Measurements from ENCODE around the gene MFSD8. TPM values are rescaled to one million over a fixed set of nuclear protein-coding genes. Genes with fewer than 3 reads are reported as not detected.
"Not testable (repeated sequence)": the region's sequence is repeated elsewhere in the genome, so short reads cannot be mapped to it uniquely, and the experiment has no call there.

MFSD8 gene
- total RNA-seq, 1 experiment from 2014 or later = 27.9 TPM

- no peaks in the 10 kb centered on the region for H3K27me3 ChIP-seq (replicated peaks; ENCODE audit: control insufficient read depth, insufficient read depth, low read length)
- Mint-ChIP-seq H3K27ac (ENCODE audit: unreplicated experiment) (no peak overlapping the region), H3K36me3 (ENCODE audit: insufficient read depth, unreplicated experiment) (peaks cover 4% of the 10 kb centered on the region), H3K4me1 (ENCODE audit: low read depth, unreplicated experiment) (no peaks in the 10 kb centered on the region), H3K4me3 (ENCODE audit: unreplicated experiment) (no peak overlapping the region), H3K27me3 (ENCODE audit: insufficient read depth, unreplicated experiment) (no peaks in the 10 kb centered on the region), H3K9me3 (ENCODE audit: unreplicated experiment) (no peaks in the 10 kb centered on the region)
- no peak overlapping the region for H3K4me3 ChIP-seq (ENCODE audit: low read depth, low read length)
- H3K4me1 ChIP-seq = no peaks in the 10 kb centered on the region
- BruUV-seq (replicated peaks) = no TSS peak
- H3K36me3 ChIP-seq (ENCODE audit: control insufficient read depth, insufficient read depth, low read length) = no peaks in the 10 kb centered on the region
- CTCF ChIA-PET = no interaction called here
- no peak for TF ChIP-seq CTCF (IDR thresholded peaks at IDR 0.05; ENCODE audit: insufficient read depth in 1 of 2, low read depth in 1 of 2, low read length in 1 of 2, severe bottlenecking in 1 of 2, unreplicated experiment in 1 of 2)
- intact Hi-C loops (cut with micrococcal nuclease; ENCODE audit: unreplicated experiment) = no loop called here
- no peak for DNase-seq
- POLR2A ChIA-PET = no interaction called here
- no peaks in the 10 kb centered on the region for H3K9me3 ChIP-seq
Measured at GRCh38 chr4:127930175-127930574, 34.8 kb downstream of the MFSD8 start.

- POLR2A ChIA-PET; BruUV-seq (replicated peaks); H3K27me3 Mint-ChIP-seq (ENCODE audit: insufficient read depth, unreplicated experiment); H3K36me3 ChIP-seq (ENCODE audit: control insufficient read depth, insufficient read depth, low read length); H3K27me3 ChIP-seq (replicated peaks; ENCODE audit: control insufficient read depth, insufficient read depth, low read length); H3K4me1 ChIP-seq; H3K27ac Mint-ChIP-seq (ENCODE audit: unreplicated experiment); DNase-seq; H3K4me3 ChIP-seq (ENCODE audit: low read depth, low read length); intact Hi-C loops (cut with micrococcal nuclease; ENCODE audit: unreplicated experiment); H3K4me1 Mint-ChIP-seq (ENCODE audit: low read depth, unreplicated experiment); H3K9me3 Mint-ChIP-seq (ENCODE audit: unreplicated experiment); H3K9me3 ChIP-seq; CTCF ChIA-PET; H3K4me3 Mint-ChIP-seq (ENCODE audit: unreplicated experiment); H3K36me3 Mint-ChIP-seq (ENCODE audit: insufficient read depth, unreplicated experiment): not testable (repeated sequence)
Measured at GRCh38 chr4:127925720-127926119, 39.3 kb downstream of the MFSD8 start.

GRCh38 chr4:127922226-127922625, 42.7 kb downstream of the MFSD8 start:
- peaks cover 16% of the 10 kb centered on the region for H3K36me3 Mint-ChIP-seq (ENCODE audit: insufficient read depth, unreplicated experiment)
- Histone ChIP-seq H3K4me3 (ENCODE audit: low read depth, low read length) (no peak overlapping the region), H3K9me3 (no peaks in the 10 kb centered on the region), H3K36me3 (ENCODE audit: control insufficient read depth, insufficient read depth, low read length) (no peaks in the 10 kb centered on the region), H3K4me1 (no peaks in the 10 kb centered on the region), H3K27me3 (replicated peaks; ENCODE audit: control insufficient read depth, insufficient read depth, low read length) (no peaks in the 10 kb centered on the region)
- POLR2A ChIA-PET = no interaction called here
- H3K27me3 Mint-ChIP-seq (ENCODE audit: insufficient read depth, unreplicated experiment) = no peaks in the 10 kb centered on the region
- H3K27ac Mint-ChIP-seq (ENCODE audit: unreplicated experiment) = no peak overlapping the region
- no peak for TF ChIP-seq CTCF (IDR thresholded peaks at IDR 0.05; ENCODE audit: insufficient read depth in 1 of 2, low read depth in 1 of 2, low read length in 1 of 2, severe bottlenecking in 1 of 2, unreplicated experiment in 1 of 2)
- CTCF ChIA-PET = no interaction called here
- H3K9me3 Mint-ChIP-seq (ENCODE audit: unreplicated experiment) = no peaks in the 10 kb centered on the region
- intact Hi-C loops (cut with micrococcal nuclease; ENCODE audit: unreplicated experiment) = no loop called here
- H3K4me3 Mint-ChIP-seq (ENCODE audit: unreplicated experiment) = no peak overlapping the region
- no TSS peak for BruUV-seq (replicated peaks)
- no peak for DNase-seq
- H3K4me1 Mint-ChIP-seq (ENCODE audit: low read depth, unreplicated experiment) = no peaks in the 10 kb centered on the region

- no peaks in the 10 kb centered on the region for H3K4me1 Mint-ChIP-seq (ENCODE audit: low read depth, unreplicated experiment)
- no peak for TF ChIP-seq CTCF (IDR thresholded peaks at IDR 0.05; ENCODE audit: insufficient read depth in 1 of 2, low read depth in 1 of 2, low read length in 1 of 2, severe bottlenecking in 1 of 2, unreplicated experiment in 1 of 2)
- no peak overlapping the region for H3K4me3 Mint-ChIP-seq (ENCODE audit: unreplicated experiment)
- intact Hi-C loops (cut with micrococcal nuclease; ENCODE audit: unreplicated experiment) = no loop called here
- ChIA-PET CTCF (no interaction called here), POLR2A (no interaction called here)
- no TSS peak for BruUV-seq (replicated peaks)
- no peaks in the 10 kb centered on the region for H3K9me3 ChIP-seq
- no peaks in the 10 kb centered on the region for H3K27me3 Mint-ChIP-seq (ENCODE audit: insufficient read depth, unreplicated experiment)
- H3K9me3 Mint-ChIP-seq (ENCODE audit: unreplicated experiment) = no peaks in the 10 kb centered on the region
- no peaks in the 10 kb centered on the region for H3K4me1 ChIP-seq
- H3K36me3 ChIP-seq (ENCODE audit: control insufficient read depth, insufficient read depth, low read length) = no peaks in the 10 kb centered on the region
- no peak for DNase-seq
- no peaks in the 10 kb centered on the region for H3K27me3 ChIP-seq (replicated peaks; ENCODE audit: control insufficient read depth, insufficient read depth, low read length)
- H3K4me3 ChIP-seq (ENCODE audit: low read depth, low read length) = no peak overlapping the region
- no peak overlapping the region for H3K27ac Mint-ChIP-seq (ENCODE audit: unreplicated experiment)
- peaks cover 15% of the 10 kb centered on the region for H3K36me3 Mint-ChIP-seq (ENCODE audit: insufficient read depth, unreplicated experiment)
Measured at GRCh38 chr4:127920521-127920920, 44.5 kb downstream of the MFSD8 start.
